GM18502 (cell line): ENCODE results near the gene DDT.
"Not testable (repeated sequence)": the region's sequence is repeated elsewhere in the genome, so short reads cannot be mapped to it uniquely, and the experiment has no call there.

Experiments used
- ATAC-seq: cut with Tn5 transposase; IDR thresholded peaks from one replicate; pipeline ENCODE4 v1.9.1; 2021; ENCODE audit warnings: mild to moderate bottlenecking; ENCODE audit not compliant: unreplicated experiment, poor library complexity

The DDT gene

DNA sequence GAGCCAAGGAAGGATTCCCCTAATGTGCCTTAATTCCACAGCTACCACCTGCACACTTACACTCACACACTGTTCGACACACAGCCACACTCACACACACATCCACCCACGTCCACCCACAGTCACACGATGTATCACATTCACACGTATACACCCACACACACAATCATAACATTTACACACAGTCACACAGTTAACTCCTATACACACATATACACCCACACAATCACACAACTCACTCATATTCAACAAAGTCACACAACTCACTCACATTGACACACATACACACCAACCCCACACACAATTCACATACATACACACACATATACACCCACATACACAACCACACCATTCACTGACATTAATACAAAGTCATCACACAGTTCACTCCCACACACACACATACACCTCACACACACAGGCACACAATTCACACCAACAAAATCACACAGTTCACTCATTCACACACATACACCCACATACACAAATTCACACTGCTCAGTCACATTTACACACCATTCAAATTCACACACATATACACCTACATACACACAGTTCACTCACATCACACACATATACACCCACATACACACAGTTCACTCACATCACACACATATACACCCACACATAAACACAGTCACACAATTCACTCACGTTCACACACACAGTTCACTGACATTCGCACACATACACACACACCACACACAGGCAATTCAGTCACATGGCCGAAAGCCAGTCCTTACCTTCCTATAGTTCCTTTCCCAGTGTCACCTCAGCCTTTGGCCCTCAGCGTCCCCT is 19.8 kb downstream of the DDT start:
- not testable (repeated sequence) for ATAC-seq

DNA sequence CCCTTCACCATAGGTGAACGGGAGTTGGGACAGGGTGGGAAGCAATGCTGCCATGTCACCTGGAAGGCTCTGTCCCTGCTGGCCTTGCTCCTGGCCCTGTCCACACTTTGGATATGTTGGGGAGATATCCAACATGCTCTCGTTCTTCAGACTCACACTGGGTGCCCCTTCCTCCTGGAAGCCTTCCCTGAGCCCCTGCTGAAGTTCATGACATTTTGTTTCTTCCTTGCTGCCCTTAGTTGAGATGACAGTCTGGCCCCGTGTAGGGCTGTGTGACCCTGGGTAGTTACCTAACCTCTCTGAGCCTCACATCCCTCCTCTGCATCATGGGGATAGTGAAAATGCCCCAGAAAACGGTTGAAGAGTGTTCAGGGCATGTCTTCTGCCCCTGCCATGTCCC is 20.8 kb downstream of the DDT start:
- ATAC-seq, result not testable (repeated sequence)

DNA sequence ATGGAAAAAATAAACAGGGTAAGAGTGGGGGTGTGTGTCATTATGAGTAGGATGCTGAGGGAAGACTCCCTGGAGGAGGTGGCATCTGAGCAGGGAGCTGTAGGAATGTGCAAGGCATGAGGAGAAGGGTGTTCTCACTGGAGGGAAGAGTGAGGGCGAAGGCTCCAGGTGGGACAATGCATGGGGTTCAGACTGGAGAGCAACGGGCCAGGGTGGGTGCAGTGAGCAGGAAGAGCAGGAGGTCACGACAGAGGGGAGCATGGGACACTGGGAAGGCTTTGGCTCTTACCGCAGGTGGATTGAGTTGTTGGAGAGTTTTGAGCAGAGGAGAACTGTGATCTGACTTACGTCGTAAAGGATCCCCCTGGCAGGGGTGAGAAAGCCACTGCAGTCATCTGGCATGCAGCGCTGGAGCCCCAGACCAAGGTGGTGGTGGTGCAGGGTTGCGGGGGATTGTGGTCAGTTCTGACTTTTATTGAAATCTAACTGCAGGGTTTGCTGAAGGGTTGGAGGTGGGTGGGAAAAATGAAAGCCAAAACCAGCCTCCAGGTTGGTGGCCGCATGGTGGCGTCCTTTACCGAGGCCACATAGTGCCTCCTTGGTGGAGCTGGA is 21.3 kb downstream of the DDT start:
- not testable (repeated sequence) for ATAC-seq

DNA sequence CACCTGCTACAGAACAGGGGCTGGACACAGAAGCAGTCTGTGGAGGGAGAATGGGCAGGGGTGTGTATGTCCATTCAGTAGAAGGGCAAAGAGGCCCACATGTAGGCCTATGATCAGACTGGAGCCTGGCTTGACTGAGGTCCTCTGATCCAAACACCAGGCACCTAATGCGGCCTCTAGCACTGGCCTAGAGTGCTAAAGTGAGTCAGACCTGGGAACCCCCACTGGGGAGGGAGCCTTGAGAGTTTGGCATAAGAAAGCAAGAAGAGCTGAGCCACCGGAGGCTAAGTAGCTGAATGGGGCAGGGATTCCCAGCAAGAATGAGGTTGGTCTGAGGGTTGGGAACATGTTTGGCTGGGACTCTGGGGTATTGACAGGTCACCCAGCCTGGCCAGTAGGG is 22.9 kb downstream of the DDT start:
- not testable (repeated sequence) for ATAC-seq

DNA sequence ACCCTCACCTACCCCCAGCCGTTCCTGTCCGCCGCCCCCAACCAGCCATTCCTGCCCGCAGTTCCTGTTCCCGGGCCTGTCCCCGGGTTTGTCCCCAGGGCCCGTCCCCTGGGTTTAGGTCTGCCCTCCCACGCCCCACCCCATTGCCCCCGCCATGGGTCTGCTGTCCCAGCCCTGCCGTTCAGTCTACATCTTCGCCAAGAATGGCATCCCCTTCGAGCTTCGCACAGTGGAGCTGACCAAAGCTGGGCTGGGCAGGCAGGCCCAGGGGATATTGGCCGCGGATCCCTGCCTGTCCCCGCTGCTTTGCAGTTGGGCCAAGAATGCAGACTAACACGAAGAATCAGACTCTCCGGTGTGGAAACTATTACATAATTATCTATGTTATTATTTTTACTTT is 24.5 kb downstream of the DDT start:
- ATAC-seq, result not testable (repeated sequence)

DNA sequence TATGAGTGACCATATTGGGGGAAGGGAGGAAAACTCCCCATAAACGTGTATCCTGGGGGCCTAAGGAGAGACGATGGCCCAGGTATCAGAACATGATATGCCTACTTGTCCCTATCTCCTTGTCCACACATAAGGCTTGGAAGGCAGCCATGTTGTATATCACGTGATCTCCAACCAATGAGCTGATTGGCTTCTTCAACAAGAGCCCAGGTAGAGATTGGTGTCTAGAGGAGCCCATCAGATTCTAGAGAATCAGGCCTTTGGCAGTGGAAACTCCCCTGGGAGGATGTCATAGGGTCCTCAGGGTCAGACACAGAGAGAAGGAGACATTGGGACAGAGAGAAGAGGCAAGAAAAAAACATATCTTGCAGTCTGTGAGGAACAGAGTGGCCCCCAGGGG is 26.9 kb downstream of the DDT start:
- ATAC-seq, result not testable (repeated sequence)

DNA sequence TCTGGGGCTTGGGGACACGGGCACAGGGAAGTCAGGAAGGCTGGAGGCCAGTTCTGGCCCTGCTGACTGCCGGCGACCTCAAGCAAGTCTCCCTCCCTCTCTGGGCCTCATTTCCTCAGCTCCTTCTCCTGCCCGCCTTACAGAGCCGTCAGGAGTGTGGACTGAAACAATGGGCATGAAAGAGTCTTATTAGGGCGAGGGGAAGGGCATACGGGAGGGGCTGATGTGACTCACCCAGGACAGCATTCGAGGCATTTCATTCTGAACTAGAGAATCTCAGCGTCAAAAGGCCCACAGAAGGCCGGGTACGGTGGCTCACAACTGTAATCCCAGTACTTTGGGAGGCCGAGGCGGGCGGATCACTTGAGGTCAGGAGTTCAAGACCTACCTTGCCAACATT is 34.1 kb downstream of the DDT start:
- ATAC-seq, result not testable (repeated sequence)

DNA sequence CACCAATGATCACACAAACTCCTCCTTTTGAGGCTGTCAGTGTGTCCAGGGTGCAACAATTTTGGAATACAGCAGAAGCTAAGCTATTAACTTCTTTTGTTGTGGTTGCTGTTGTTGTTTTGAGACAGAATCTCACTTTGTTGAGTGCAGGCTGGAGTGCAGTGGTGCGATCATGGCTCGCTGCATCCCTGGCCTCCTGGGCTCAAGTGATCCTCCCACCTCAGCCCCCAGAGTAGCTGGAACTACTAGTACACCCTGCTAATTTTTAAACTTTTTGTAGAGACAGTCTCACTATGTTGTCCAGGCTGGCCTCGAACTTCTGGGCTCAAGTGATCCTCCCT is 35.3 kb downstream of the DDT start:
- ATAC-seq, result no peak

DNA sequence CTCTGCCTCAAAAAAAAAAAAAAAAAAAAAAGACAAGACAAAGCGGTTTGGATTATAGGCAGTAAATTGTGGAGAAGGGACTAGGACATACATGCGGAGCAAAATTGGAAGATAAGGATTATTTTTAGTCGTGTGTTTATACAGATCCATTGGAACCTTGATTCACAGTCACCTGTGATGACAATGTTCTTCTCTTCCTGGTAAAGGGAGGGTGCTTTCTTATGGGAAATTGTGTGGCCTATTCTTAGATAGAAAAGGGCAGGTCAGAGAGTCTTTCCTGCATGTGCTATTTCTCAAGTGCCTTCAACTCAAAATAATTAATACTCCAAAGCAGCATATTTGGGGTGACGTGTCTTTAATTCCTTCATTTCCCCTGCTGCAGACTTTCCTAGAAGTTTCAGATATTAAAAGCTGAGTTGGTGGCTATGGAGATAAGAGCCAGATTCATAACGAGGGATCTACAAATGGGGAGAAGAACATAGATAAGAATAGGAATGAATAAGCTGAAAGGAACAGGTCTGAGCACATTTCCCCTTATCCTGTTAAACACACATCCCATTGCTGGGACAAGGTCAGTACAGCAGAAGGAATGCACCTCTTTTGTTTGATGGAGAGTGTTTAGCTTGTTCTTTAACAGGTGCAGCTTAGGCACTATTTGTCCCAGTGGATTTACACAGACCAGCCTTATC is 35.8 kb downstream of the DDT start:
- ATAC-seq, result no peak

DNA sequence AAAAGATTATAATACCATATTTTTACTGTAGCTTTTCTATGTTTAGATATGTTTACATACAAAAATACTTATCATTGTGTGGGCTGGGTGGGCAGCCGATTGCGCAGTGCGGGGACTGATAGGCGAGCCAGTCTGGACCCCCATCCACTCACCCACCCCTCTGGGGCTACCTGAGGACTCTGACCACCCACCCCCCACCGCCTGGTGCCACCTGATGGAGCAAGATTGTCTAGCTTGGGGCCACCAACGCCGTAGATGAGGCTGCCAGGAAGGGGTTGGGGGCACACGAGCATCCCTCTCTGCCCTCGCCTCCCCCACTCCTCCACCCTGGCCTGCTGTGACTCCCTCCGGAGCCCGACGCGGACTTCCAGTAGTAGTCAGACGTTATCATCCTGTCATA is 47.7 kb downstream of the DDT start:
- no peak for ATAC-seq

DNA sequence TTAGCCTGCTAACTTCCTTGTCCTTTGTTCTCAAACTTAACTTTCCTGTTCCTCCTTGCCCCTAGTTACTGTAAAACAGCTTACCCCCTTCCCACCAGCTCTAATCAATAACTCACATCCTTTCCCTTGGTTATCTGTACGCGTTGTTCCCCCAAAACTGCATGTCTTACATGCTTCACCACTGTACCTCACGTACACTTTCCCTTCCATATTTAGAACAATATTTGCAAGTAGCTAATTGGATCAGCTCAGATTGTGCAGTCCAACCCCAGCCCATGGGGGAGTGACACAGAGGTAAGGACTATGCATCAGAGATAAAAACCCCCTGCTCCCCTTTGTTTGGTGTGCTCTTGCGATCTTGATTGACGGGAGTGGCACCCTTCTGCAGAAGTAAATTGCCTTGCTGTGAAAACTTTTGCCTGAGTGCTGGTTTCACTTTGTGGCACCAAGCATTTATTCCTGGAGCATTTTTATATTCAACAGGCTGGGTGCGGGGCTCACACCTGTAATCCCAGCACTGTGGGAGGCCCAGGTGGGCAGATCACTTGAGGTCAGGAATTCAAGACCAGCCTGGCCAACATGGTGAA is 49.1 kb downstream of the DDT start:
- ATAC-seq, result no peak

DNA sequence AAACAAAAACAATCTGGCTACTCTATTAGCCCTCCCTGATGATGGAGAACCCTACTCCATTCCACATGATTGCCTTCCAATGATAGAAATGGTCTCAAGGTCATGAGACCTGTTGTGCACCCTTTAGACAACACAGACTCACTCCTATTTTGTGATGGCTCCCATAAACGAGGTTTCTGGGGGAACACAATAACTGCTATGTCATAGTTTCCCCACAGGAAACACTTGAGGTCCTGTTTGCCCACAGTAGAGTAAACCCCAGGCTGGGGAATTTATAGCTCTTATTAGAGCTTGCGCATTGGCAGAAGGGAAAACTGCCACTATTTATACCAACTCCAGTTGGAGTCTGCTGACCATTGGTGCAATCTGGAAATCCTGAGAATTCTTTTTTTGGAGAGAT is 51.3 kb downstream of the DDT start:
- ATAC-seq, result no peak

DNA sequence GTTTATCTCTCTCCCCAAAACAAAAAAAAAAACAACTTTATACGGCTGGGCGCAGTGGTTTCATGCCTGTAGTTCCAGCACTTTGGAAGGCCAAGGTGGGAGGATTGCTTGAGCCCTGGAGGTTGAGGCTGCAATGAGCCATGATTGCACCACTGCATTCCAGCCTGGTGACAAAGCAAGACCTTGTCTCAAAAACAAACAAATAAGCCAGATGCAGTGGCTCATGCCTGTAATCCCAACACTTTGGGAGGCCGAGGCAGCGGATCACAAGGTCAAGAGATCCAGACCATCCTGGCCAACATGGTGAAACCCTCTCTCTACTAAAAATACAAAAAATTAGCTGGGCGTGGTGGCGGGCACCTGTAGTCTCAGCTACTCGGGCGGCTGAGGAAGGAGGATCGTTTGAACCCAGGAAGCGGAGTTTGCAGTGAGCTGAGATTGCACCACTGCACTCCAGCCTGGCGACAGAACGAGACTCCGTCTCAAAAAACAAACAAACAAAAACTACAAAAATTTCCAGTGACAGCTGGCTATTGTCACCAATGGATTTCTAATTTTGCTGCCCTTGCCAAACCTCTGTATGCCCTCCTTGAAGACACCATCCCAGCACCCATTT is 52.5 kb downstream of the DDT start:
- not testable (repeated sequence) for ATAC-seq
